Liver (tissue), 3 donors: ENCODE measurements around the gene ASMTL.

ENCODE experiments used
- ATF3 ChIP-seq: IDR thresholded peaks from 2 replicates; pipeline ENCODE4 v1.6.1; 2016; ENCODE audit warnings: antibody characterized with exemption
- CTCF ChIP-seq: fragments of 150-350 bp; IDR thresholded peaks from 2 replicates; pipeline ENCODE4 v1.5.1; 2017; ENCODE audit warnings: improper control_type of control experiment, low read depth, low read length; ENCODE audit not compliant: missing input control
- EGR1 ChIP-seq, 2 donors: IDR thresholded peaks; 2 replicates each; pipeline ENCODE4 v1.6.1; 2016 to 2018; ENCODE audit warnings: antibody characterized with exemption in 2 of 2, low read depth in 2 of 2
- HNF4A ChIP-seq, 2 donors: conservative IDR thresholded peaks; 2 replicates each; pipeline ENCODE4 v1.6.1; 2016; ENCODE audit warnings: antibody characterized with exemption in 2 of 2, mild to moderate bottlenecking in 2 of 2
- JUND ChIP-seq, 2 donors: IDR thresholded peaks; 2 replicates each; pipeline ENCODE4 v1.6.1; 2016; ENCODE audit warnings: antibody characterized with exemption in 2 of 2
- NR2F2 ChIP-seq: IDR thresholded peaks from 2 replicates; pipeline ENCODE4 v1.6.1; 2016; ENCODE audit warnings: antibody characterized with exemption
- RAD21 ChIP-seq, 2 donors: IDR thresholded peaks; 2 replicates each; pipeline ENCODE4 v1.6.1; 2016; ENCODE audit warnings: antibody characterized with exemption in 2 of 2, mild to moderate bottlenecking in 2 of 2
- REST ChIP-seq: IDR thresholded peaks from 2 replicates; pipeline ENCODE4 v1.6.1; 2016; ENCODE audit warnings: antibody characterized with exemption, mild to moderate bottlenecking
- RXRA ChIP-seq, 2 donors: IDR thresholded peaks; 2 replicates each; pipeline ENCODE4 v1.6.1; 2017 to 2018; ENCODE audit warnings: antibody characterized with exemption in 2 of 2, mild to moderate bottlenecking in 1 of 2
- SP1 ChIP-seq: IDR thresholded peaks from 2 replicates; pipeline ENCODE4 v1.6.1; 2018; ENCODE audit warnings: antibody characterized with exemption, mild to moderate bottlenecking
- TAF1 ChIP-seq: conservative IDR thresholded peaks from 2 replicates; pipeline ENCODE4 v1.6.1; 2016; ENCODE audit warnings: antibody characterized with exemption, mild to moderate bottlenecking
- YY1 ChIP-seq: IDR thresholded peaks from 2 replicates; pipeline ENCODE4 v1.6.1; 2016; ENCODE audit warnings: antibody characterized with exemption, mild to moderate bottlenecking
- donor health status: healthy.
- donor health status: healthy.

GRCh38 chrX:1487401-1487800, 34.7 kb upstream of the ASMTL start:
- TF ChIP-seq TAF1: no peak
- TF ChIP-seq RAD21 (IDR thresholded peaks at IDR 0.05): no peak
- TF ChIP-seq JUND (IDR thresholded peaks at IDR 0.05): no peak
- TF ChIP-seq YY1: no peak
- no peak for TF ChIP-seq CTCF
- no peak for TF ChIP-seq RXRA (IDR thresholded peaks at IDR 0.05)
- TF ChIP-seq EGR1 (IDR thresholded peaks at IDR 0.05; ENCODE audit: low read depth in 2 of 2): no peak
- TF ChIP-seq HNF4A (conservative IDR thresholded peaks at IDR 0.05): no peak
- no peak for TF ChIP-seq REST
- TF ChIP-seq SP1: no peak
- no peak for TF ChIP-seq ATF3
- no peak for TF ChIP-seq NR2F2
